HS-5 (cell line): ENCODE results near the gene GLYR1.

Source experiments
- DNase-seq: peaks from one replicate; pipeline ENCODE4 v3.0.0-alpha.2; 2012; ENCODE audit warnings: low read depth

Gene GLYR1

DNA sequence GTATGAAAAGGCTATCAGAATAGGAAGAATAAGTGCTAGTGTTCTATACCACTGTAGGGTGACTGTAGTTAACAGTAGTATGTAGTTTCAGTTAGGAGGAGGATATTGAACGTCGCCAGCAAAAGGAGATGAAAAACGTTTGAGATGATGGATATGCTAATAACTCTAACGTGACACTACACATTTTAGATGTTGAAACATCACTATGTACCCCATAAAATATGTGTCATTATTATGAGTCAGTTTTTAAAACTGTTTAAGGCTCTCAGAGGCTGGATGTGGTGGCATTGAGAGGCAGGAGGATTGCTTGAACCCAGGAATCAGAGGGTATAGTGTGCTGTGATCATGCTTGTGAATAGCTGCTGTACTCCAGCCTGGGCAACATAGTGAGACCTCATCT is 32.0 kb upstream of the GLYR1 start:
- no peak for DNase-seq

DNA sequence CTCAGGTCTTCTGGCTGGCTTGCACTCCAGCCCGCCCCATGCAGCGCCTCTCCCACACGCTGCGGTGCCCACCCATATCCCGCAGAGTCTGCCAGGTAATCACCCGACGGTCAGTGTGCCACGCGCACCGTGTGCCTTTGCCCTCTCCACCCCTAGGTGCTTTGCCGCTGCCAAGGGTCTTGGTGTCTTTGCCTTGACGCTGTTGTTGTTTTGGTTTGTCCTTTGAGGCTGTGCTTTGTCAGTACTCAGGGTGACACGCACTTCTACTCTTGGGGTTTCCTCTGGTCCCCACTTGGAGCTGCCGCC is 30.2 kb upstream of the GLYR1 start:
- no peak for DNase-seq

DNA sequence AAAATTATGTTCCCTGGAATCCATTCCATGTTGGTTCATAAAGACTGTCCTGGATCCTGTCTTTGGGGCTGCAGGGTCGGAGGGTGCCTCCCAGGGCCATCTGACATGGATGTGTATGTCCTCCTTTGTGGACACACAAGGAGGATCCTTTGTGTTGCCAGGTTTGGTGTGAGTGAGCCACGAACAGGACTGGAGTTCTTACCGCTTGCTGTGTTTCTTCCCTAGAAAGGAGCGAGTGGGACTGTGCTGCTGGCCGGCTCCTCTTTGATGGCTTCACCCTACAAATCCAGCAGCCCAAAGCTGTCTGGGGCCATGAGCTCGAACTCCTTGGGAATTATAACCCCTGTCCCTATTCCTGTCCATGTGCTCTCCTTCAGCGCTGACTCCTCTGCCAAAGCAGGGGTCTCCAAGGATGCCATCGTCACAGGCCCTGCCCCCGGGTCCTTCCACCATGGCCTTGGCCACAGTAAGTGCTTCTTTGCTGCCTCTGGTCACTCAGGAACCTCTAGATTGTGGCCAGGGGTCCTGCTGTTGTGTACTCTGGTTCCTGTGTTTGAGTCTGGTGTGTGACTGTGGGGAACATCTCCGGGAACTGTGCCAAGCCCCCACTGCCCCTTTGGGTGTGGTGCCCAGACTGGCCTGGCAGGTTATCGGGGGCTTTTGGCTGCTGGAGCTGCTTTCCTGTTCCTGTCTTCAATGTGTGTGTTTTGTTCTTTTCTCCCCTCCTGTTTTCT is 29.7 kb upstream of the GLYR1 start:
- DNase-seq: no peak

DNA sequence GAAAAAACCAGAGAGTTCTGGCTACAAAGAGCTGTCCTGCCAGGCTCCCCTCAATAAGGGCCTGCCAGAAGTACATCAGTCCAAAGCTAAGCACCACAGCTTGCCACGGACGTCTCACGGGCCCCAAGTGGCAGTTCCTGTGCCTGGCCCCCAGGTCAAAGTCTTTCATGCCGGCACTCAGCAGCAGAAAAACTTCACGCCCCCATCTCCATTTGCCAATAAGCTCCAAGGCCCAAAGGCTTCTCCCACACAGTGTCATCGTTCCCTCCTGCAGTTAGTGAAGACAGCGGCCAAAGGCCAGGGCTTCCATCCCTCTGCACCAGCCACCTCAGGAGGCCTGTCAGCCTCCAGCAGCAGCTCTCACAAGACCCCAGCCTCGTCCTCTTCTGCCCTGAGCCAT is 27.6 kb upstream of the GLYR1 start:
- no peak for DNase-seq

DNA sequence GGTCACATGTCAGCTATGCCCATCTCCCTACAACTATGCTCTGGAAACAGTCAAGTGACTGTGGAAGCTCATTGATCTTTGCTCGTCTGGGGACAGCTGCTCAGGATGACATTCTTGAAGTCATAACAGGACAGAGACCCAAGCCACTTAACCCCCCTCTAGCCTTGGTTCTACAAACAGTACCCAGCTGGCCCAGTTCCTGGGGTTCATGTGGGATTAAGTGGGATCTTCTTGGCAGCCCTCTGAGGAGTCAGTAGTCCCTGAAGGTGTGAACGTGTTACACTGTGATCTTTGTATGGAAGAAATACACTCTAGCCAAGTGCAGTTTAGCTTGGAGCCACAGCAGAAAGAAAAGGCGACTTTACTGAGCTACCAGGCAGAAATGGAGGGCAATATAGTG is 26.0 kb upstream of the GLYR1 start:
- no peak for DNase-seq

DNA sequence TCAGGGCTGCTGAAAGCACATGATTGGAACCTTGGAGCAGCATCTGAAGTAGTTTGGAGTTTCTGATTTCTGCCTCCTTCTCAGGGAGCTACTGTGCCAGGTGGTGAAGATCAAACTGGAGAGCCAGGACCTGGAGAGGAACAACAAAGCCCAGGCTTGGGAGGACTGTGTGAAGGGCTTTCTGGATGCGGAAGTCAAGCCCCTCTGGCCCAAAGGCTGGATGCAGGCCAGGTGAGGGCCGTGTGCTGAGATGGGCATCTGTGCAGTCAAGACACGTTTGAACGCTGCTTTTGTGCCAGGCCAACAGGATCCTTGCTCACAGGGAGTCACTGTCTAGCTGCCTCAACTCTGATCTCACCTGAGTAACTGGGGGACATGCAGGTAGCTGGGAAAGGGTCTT is 24.0 kb upstream of the GLYR1 start:
- no peak for DNase-seq

DNA sequence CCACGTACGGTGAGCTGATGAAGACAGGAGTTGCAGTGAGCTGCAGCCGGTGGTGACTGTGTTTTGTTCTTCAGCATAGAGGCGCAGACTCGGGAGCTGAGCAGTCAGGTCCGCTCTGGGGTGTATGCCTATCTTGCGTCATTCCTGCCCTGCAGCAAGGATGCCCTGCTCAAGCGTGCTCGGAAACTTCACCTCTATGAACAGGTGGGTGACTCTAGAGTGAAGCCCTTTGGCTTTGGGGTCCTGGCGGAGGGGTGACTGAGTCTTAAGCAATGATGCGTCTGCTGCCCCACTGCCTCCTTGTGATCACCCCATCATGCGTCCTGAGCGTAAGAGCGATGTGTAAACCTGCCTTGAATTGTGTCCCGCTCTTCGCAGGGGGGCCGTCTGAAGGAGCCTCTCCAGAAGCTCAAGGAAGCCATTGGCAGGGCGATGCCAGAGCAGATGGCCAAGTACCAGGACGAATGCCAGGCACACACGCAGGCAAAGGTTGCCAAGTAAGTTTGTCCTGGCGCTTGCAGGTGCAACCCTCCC is 23.1 kb upstream of the GLYR1 start:
- DNase-seq: no peak

DNA sequence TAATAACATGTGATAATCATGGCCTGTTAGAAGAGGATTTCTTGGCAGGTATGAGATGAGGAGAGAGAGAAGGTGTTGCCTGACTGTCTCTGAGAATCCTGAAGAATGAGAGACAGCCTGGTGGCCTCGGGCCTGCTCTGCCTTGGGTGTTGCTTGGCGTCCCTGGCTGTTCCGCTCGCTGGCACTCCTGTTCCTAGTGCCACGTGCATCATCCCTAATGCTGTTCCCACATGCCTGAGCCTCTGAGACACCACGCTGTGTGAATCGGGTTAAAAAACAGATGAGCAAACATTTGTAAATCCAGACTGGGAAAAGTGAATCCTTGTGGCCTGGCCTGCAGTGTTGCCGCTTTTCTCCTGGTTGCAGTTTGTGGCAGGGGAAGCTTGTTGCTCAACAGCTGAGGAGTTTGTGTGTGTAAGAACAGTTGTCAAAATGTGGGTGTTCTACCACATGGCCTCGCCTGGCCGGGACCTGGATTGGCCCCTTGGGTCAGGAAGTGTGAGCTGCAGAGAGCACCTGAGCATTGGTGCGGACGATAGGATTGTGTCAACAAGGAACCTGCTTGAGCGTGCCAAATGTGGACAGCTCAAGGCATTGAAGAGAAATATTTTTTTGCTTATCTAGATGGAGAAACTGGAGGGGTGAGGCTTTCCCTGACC is 22.2 kb upstream of the GLYR1 start:
- no peak for DNase-seq

DNA sequence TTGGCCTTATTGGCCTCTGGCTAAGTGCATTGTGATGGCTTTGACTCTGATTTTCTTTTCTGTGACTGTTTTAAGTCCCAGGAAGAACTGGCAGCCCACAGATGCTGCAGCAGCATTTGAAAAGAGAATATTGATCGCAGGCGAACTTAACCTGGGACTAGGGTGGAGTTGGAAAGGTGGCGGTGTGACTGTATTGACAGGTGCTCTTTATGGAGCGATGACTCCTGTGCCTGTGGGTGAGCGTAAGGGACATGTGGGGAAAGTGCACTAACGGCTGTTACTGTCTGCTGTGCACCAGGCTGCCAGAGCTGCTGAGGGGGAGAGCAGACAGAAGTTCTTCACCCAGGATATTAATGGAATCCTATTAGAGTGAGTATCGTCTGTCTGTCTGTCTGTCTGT is 21.4 kb upstream of the GLYR1 start:
- no peak for DNase-seq

DNA sequence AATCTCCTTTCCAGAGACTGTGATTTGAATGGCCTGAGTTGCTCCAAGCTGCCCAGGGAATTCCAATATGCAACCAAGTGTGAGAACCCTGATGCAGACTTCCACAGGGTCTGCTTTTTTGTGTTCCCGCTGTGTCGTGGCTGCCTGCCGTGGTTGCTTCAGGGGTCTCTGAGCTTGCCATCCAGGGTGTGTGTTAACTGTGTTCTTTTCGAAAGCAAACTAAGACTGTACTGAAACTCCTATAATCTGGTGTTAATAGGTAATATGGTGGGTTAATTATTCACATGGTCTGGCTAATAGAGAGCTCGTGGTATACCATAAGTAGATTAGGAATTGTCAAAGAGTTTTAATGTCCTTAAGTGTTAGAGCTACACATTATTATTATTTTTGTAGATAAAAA is 20.9 kb upstream of the GLYR1 start:
- DNase-seq: no peak

DNA sequence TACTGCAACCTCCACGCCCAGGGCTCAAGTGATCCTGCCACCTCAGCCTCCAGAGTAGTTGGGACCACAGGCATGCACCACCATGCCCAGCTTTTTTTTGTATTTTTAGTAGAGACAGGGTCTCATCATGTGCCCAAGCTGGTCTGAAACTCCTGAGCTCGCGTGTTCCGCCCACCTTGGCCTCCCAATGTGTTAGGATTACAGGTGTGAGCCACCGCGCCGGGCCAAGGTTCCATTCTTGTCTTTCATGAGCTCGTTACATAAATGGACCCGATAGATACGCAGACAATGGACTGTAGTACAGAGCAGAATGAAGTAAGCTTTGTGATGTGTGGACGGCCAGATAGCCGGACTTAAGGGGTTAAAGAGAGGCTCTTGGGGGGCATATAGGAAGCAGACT is 19.5 kb upstream of the GLYR1 start:
- DNase-seq: no peak

DNA sequence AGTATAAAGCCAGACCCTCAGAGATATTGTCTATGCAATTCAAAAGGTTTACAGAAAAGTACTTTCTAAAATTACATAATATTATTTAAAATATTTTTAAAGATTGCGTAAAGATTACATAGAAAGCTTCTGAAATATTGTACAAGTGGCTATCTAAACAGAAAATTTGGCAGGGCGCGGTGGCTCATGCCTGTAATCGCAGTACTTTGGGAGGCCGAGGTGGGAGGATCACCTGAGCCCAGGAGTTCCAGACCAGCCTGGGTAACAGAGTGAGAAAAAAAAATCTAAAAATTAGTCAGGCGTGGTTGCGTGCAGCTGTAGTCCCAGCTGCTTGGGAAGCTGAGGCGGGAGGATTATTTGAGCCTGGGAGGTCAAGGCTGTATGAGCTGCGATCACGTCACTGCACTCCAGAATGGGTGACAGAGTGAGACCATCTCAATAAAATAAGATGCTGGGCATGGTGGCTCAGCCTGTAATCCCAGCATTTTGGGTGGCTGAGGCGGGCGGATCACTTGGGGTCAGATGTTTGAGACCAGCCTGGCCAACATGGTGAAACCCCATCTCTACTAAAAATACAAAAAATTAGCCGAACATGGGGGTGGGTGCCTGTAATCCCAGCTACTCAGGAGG is 18.3 kb upstream of the GLYR1 start:
- no peak for DNase-seq

DNA sequence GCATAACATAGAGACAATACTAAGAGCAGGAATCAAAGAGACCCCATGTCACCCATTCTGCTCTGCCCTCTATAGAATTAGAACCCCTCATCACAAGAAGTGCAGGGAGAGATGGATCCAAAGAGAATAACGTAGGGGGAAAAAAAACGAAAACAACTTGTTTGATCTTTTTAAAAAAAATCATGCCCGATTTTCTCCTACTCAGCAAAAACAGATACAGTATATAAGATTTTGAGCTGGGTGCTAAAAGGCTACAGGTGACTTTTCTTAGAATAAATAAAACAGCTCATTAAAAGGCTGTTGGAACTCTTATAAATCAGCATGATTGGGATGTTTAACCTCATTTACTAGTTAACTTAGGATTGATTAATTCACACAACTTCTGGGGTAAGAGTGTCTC is 17.6 kb upstream of the GLYR1 start:
- DNase-seq: no peak

DNA sequence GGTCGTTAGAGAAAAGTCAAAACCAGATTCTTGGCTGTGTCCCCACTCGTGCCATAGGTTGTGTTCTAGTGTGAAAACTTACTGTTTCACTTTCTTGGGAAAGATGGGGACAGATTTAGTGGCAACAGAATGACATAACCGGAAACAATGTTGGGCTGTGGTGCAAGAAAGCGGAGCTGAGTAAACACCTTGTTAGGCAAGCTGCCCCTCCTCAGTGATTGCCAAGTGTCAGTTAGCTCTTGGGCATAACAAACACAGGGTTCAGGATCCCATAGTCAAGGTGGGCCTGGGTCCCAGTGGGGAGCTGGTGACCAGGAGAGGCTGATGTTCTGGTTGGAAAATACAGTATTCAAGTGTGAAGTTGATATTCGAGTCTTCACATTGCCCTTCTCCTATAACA is 15.6 kb upstream of the GLYR1 start:
- no peak for DNase-seq

DNA sequence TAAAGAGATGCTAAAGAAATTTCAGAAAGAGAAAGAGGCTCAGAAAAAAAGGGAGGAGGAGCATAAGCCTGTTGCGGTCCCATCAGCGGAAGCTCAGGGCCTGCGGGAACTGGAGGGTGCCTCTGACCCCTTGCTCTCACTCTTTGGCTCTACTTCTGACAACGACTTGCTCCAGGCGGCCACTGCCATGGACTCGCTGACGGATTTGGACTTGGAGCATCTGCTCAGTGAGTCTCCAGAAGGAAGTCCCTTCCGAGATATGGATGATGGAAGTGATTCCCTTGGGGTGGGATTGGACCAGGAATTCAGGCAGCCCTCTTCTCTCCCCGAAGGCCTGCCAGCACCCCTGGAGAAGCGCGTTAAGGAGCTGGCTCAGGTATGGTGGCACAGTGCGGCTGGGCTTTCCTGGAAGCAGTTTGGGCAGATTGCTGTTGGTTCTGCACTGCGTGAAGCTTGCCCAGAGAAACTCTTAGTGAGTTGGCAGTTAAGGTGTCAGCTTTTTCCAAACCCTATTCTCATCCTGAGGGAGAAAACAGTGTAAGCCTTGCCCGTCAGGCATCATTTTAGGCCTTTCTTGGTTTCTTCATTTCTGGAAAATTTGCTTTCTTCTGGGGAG is 13.7 kb upstream of the GLYR1 start:
- DNase-seq: no peak

DNA sequence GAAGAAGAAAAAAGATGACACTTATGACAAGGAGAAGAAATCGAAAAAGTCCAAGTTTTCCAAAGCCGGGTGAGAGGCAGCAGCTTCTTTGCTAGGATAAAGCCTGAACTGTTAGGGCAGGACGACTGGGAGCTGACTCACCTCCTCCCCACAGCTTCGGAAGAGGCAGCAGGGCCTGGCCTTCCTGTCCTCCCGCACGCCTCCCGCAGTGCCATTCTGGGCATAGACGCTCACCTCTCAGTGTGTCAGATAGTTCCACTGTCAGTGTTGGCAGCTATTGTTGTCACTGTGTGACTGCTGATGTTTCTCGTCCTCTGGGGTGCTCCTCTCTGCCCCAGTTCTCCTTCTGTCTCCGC is 12.8 kb upstream of the GLYR1 start:
- DNase-seq: no peak

DNA sequence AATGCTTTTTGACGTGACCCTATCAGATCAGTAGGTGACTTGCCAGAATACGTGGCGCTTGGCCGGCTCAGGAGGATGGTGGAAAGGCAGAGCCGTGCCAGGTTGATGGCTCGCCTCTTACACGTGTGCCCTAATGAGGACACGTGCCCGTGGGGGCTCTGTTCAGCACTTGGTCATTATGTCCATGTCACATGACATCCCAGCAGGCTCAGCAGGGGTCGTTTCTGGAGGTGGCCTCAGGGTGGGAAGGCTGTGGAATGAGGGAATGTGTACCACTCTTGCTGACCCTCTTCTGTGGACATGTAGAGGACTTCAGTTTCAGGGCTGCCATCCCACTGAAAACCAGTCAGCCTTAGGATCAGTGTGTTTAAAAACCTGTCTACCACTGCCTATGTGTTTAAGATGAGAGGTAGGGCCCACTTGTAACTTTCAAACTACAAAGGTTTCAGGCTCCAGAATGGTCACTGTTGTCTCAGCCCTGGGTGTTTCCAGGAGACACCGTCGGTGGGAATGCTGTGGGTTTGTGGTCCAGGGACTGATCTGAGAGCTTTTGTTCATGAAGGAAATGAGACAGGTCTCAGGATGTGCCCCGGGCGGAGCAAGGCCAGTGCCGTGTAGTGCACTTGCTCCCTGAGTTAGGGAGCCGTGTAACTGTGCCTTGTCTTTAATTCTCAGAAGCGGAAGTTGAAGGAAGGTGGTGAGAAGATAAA is 12.3 kb upstream of the GLYR1 start:
- no peak for DNase-seq

DNA sequence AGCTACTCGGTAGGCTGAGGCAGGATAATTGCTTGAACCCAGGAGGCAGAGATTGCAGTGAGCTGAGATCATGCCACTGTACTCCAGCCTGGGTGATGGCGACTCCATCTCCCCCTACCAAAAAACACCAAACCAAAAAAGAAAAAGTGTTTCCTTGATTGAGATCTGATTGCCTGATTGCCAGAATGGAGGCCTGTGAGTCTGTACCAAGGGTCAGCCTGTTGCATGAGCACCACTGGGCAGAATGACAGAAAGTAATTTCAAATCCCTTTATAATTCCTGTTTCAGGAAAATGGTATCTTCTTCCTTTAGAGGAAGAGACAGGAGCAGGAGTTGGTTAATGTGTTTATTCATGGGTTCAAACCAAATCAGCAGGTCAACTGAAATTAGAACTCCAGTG is 8.7 kb upstream of the GLYR1 start:
- no peak for DNase-seq

DNA sequence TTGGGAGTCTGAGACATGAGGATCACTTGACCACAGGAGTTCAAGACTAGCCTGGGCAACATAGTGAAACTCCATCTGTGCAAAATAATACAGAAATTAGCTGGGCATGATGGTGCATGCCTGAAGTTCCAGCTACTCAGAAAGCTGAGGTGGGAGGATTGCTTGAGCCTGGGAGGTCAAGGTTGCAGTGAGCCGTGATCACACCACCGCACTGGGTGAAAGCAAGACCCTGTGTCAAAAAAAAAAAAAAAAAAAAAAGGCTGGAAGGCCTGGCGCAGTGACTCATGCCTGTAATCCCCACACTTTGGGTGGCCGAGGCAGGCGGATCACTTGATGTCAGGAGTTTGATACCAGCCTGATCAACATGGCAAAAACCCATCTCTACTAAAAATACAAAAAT is 8.3 kb upstream of the GLYR1 start:
- no peak for DNase-seq

DNA sequence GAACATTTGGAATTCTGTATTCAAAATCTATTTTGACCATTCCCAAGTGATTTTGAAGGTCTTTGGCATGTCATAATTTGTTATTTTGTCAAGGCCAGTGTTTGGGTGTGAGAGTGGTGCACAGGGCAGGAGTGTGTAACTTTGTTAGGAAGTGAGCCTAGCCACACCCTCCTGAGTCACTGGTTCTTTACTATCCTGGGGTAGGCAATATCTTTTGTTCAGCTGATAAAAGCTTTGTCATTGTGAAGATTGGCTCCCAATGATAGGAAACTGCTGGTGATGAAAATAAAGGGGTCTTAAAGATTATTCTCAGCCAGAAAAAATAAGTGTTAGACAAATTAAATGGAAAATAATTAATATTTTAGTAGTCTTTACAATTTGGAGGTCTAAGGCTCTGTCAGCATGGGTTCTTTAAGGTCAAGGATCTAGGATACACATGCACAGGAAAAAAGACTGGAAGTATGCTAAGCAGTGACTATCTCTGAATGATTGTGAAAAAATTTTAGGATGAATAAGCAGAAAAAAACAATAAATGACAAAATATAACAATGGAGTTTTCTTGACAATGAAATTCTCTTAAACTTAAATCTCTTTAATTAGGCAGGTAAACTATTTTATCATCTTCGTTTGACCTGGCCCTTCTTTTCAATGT is 5.3 kb upstream of the GLYR1 start:
- no peak for DNase-seq

DNA sequence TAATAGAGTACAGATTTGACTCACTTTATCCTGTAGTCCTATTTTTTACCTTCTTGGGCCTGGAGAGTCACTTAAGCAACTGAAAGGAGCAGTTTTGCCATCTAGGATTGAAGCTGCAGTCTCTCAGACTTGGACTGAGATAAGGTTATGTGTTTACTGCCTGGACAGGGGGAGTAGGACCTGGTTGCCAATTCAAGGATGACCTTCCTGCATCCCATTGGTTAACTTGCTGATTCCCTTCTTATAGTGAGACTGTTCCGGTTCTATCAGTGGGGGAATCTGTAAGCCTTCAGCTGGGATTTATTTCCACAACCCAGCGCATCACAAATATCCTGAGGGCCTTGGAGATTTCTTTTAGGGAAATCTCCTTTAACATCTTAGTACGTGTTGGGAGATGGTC is 3.1 kb upstream of the GLYR1 start:
- DNase-seq: no peak
